Astrocyte (in vitro differentiated cells and primary cell): ENCODE results near the gene ARSG. TPM values are rescaled to one million over a fixed set of nuclear protein-coding genes. Genes with fewer than 3 reads are reported as not detected.

Experiments used
- DNase-seq: peaks from one replicate; pipeline ENCODE4 v3.0.0-alpha.2; 2010; ENCODE audit warnings: low read depth
- FAIRE-seq: peaks from 2 replicates; lab custom pipeline; 2011; peaks lifted over from hg19 to GRCh38; lab: Jason Lieb, UNC
- H2AFZ ChIP-seq: 2 replicates; pipeline ENCODE4 v1.6.0; 2012; ENCODE audit warnings: low read depth, low read length, inconsistent platforms
- H3K27ac ChIP-seq: 2 replicates; pipeline ENCODE4 v1.5.1; 2011; ENCODE audit warnings: low read depth, low read length, inconsistent platforms
- H3K27me3 ChIP-seq: 2 replicates; pipeline ENCODE4 v1.6.0; 2011; ENCODE audit warnings: low read length, inconsistent platforms; ENCODE audit not compliant: insufficient read depth
- H3K36me3 ChIP-seq: 2 replicates; pipeline ENCODE4 v1.5.1; 2011; ENCODE audit warnings: low read length, inconsistent platforms; ENCODE audit not compliant: insufficient read depth
- H3K4me1 ChIP-seq: 2 replicates; pipeline ENCODE4 v1.5.1; 2011; ENCODE audit warnings: low read length, inconsistent platforms; ENCODE audit not compliant: insufficient read depth
- H3K4me2 ChIP-seq: 2 replicates; pipeline ENCODE4 v1.6.0; 2012; ENCODE audit warnings: low read length, inconsistent platforms
- H3K4me3 ChIP-seq: 2 replicates; pipeline ENCODE4 v1.5.1; 2011; ENCODE audit warnings: low read depth, mild to moderate bottlenecking, low read length, inconsistent platforms; ENCODE audit not compliant: insufficient read depth
- H3K79me2 ChIP-seq: 2 replicates; pipeline ENCODE4 v1.6.0; 2012; ENCODE audit warnings: mild to moderate bottlenecking, low read length, inconsistent platforms; ENCODE audit not compliant: insufficient read depth
- H3K9ac ChIP-seq: 2 replicates; pipeline ENCODE4 v1.6.0; 2012; ENCODE audit warnings: mild to moderate bottlenecking, low read length, inconsistent platforms
- H3K9me3 ChIP-seq: 2 replicates; pipeline ENCODE4 v1.5.1; 2012; ENCODE audit warnings: low read depth, mild to moderate bottlenecking, low read length, inconsistent platforms; ENCODE audit not compliant: insufficient read depth
- H4K20me1 ChIP-seq: 2 replicates; pipeline ENCODE4 v1.6.0; 2012; ENCODE audit warnings: low read length, inconsistent platforms; ENCODE audit not compliant: insufficient read depth
- H3K27ac Mint-ChIP-seq: one replicate; pipeline ENCODE4 v1.8.0; 2021; ENCODE audit warnings: mild to moderate bottlenecking, mixed read lengths; ENCODE audit not compliant: unreplicated experiment
- H3K27me3 Mint-ChIP-seq: one replicate; pipeline ENCODE4 v1.8.0; 2021; ENCODE audit warnings: low read depth, mixed read lengths; ENCODE audit not compliant: unreplicated experiment
- H3K36me3 Mint-ChIP-seq: one replicate; pipeline ENCODE4 v1.8.0; 2021; ENCODE audit warnings: low read depth, mixed read lengths; ENCODE audit not compliant: unreplicated experiment
- H3K4me1 Mint-ChIP-seq: one replicate; pipeline ENCODE4 v1.8.0; 2021; ENCODE audit warnings: low read depth, mixed read lengths; ENCODE audit not compliant: unreplicated experiment
- H3K4me3 Mint-ChIP-seq: one replicate; pipeline ENCODE4 v1.8.0; 2021; ENCODE audit warnings: mild to moderate bottlenecking, moderate library complexity, mixed read lengths; ENCODE audit not compliant: unreplicated experiment
- H3K9me3 Mint-ChIP-seq: one replicate; pipeline ENCODE4 v1.8.0; 2021; ENCODE audit warnings: mild to moderate bottlenecking, mixed read lengths; ENCODE audit not compliant: unreplicated experiment
- EZH2 ChIP-seq: IDR thresholded peaks from 2 replicates; pipeline ENCODE4 v1.6.1; 2012; ENCODE audit warnings: mild to moderate bottlenecking, low read length, inconsistent platforms; ENCODE audit not compliant: insufficient read depth
- total RNA-seq: library from RNA; stranded (reverse); gene quantifications from 2 replicates; pipeline ENCODE4 v1.2.1, GENCODE V29; 2021
- TF ChIP-seq, protein P1 (sequence below): IDR thresholded peaks from 2 replicates; pipeline ENCODE4 v1.5.1; 2011; ENCODE audit warnings: low read depth, mild to moderate bottlenecking, inconsistent platforms, low read length, moderate library complexity; ENCODE audit not compliant: insufficient read depth

Gene ARSG
- total RNA-seq, 1 donor from 2014 or later = 2.6 TPM

- TF ChIP-seq EZH2 = no peak
- TF ChIP-seq, protein P1, sequence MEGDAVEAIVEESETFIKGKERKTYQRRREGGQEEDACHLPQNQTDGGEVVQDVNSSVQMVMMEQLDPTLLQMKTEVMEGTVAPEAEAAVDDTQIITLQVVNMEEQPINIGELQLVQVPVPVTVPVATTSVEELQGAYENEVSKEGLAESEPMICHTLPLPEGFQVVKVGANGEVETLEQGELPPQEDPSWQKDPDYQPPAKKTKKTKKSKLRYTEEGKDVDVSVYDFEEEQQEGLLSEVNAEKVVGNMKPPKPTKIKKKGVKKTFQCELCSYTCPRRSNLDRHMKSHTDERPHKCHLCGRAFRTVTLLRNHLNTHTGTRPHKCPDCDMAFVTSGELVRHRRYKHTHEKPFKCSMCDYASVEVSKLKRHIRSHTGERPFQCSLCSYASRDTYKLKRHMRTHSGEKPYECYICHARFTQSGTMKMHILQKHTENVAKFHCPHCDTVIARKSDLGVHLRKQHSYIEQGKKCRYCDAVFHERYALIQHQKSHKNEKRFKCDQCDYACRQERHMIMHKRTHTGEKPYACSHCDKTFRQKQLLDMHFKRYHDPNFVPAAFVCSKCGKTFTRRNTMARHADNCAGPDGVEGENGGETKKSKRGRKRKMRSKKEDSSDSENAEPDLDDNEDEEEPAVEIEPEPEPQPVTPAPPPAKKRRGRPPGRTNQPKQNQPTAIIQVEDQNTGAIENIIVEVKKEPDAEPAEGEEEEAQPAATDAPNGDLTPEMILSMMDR = no peak
- peaks cover 6% of the 10 kb centered on the region for H3K4me1 ChIP-seq
- H3K79me2 ChIP-seq = no peaks in the 10 kb centered on the region
- no peak overlapping the region for H3K4me3 ChIP-seq
- no peak overlapping the region for H3K4me3 Mint-ChIP-seq
- H3K27me3 ChIP-seq = peaks cover 14% of the 10 kb centered on the region
- no peak overlapping the region for H3K27ac Mint-ChIP-seq
- H3K9me3 Mint-ChIP-seq = no peaks in the 10 kb centered on the region
- no peak overlapping the region for H3K27ac ChIP-seq
- H3K36me3 ChIP-seq = no peaks in the 10 kb centered on the region
- FAIRE-seq = no peak
- DNase-seq = no peak
- no peaks in the 10 kb centered on the region for H3K4me1 Mint-ChIP-seq
- peaks cover 39% of the 10 kb centered on the region for H3K27me3 Mint-ChIP-seq
- H4K20me1 ChIP-seq = peaks cover 8% of the 10 kb centered on the region
- no peak overlapping the region for H3K9ac ChIP-seq
- no peak overlapping the region for H3K4me2 ChIP-seq
- no peaks in the 10 kb centered on the region for H3K36me3 Mint-ChIP-seq
- H3K9me3 ChIP-seq = no peaks in the 10 kb centered on the region
- no peak overlapping the region for H2AFZ ChIP-seq
These were observed 2.9 kb downstream of the ARSG start for GRCh38 chr17:68294196-68294555.

DNA sequence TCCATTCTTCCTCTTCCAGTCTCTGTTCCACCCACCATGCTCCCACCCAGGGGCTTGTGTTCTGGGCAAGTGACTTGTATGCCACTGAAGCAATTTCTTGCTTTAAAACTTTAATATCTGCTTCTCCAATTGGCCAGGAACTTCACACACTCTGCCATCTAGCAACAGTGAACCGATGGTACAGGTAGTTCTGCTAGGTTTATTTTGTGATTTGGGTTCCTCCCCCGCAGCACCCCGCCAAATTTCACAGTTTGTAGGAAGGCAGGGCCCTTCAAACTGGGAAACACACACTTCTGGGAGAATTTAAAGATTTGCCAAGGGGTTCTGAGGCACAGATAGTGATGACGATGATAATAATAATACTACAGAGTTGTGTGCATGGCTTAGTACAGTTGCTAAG lies 3.3 kb downstream of the ARSG start:
- Histone ChIP-seq H3K9ac (no peak overlapping the region), H2AFZ (no peak overlapping the region), H3K9me3 (no peaks in the 10 kb centered on the region), H4K20me1 (peaks cover 8% of the 10 kb centered on the region), H3K36me3 (no peaks in the 10 kb centered on the region), H3K4me2 (no peak overlapping the region), H3K4me1 (peaks cover 6% of the 10 kb centered on the region), H3K79me2 (no peaks in the 10 kb centered on the region), H3K27me3 (peaks cover 14% of the 10 kb centered on the region), H3K27ac (no peak overlapping the region), H3K4me3 (no peak overlapping the region)
- H3K27me3 Mint-ChIP-seq = peaks cover 34% of the 10 kb centered on the region
- TF ChIP-seq EZH2 = no peak
- FAIRE-seq (no peak), DNase-seq (no peak)
- H3K27ac Mint-ChIP-seq = no peak overlapping the region
- H3K9me3 Mint-ChIP-seq = no peaks in the 10 kb centered on the region
- H3K4me1 Mint-ChIP-seq = no peaks in the 10 kb centered on the region
- no peak overlapping the region for H3K4me3 Mint-ChIP-seq
- no peaks in the 10 kb centered on the region for H3K36me3 Mint-ChIP-seq

DNA sequence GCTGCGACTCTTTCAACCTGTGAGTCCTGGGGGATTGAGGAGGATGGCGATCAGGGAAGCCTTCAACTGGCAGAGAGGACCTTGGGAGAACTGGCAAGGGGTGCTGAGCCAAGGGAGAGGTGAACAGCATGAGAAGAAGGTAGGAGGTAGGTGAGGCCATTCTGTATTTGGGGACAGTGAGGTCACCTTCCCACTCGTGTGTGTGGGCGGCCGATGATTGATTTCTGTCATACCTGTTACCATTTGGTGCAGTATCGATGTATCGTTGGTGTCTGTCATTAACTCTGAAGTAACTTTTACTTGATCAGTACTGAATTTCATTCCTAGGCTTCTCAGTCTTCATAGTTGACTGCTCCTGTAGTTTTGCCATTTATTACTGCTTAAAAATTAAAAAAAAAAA lies 3.8 kb downstream of the ARSG start:
- no peak for DNase-seq
- no peak overlapping the region for H3K27ac ChIP-seq
- no peak overlapping the region for H3K27ac Mint-ChIP-seq
- H3K9ac ChIP-seq = no peak overlapping the region
- no peaks in the 10 kb centered on the region for H3K9me3 ChIP-seq
- no peaks in the 10 kb centered on the region for H3K79me2 ChIP-seq
- peaks cover 31% of the 10 kb centered on the region for H3K27me3 Mint-ChIP-seq
- H2AFZ ChIP-seq = no peak overlapping the region
- no peak overlapping the region for H3K4me3 Mint-ChIP-seq
- TF ChIP-seq, protein P1 = no peak
- TF ChIP-seq EZH2 = no peak
- H3K36me3 ChIP-seq = no peaks in the 10 kb centered on the region
- no peaks in the 10 kb centered on the region for H3K36me3 Mint-ChIP-seq
- no peak for FAIRE-seq
- H3K4me2 ChIP-seq = no peak overlapping the region
- no peaks in the 10 kb centered on the region for H3K4me1 Mint-ChIP-seq
- H3K27me3 ChIP-seq = peaks cover 10% of the 10 kb centered on the region
- peaks cover 4% of the 10 kb centered on the region for H4K20me1 ChIP-seq
- peaks cover 6% of the 10 kb centered on the region for H3K4me1 ChIP-seq
- H3K9me3 Mint-ChIP-seq = no peaks in the 10 kb centered on the region
- H3K4me3 ChIP-seq = no peak overlapping the region
